Type B pancreatic cell (in vitro differentiated cells): Measurements from ENCODE around the gene GRIFIN. TPM values are rescaled to one million over a fixed set of nuclear protein-coding genes. Genes with fewer than 3 reads are reported as not detected.
A peak's percentile ranks its signal among the peaks of the same experiment; 100 is the strongest.

ENCODE experiments used
- DNase-seq: peaks from one replicate; pipeline ENCODE4 v3.0.0; 2021; ENCODE audit warnings: mixed read lengths; ENCODE audit not compliant: unreplicated experiment; ENCODE audit errors: extremely low spot score
- H3K27ac Mint-ChIP-seq: 2 replicates; pipeline ENCODE4 v1.8.0; 2021; ENCODE audit warnings: mild to moderate bottlenecking, mixed read lengths
- H3K27me3 Mint-ChIP-seq: 2 replicates; pipeline ENCODE4 v1.8.0; 2021; ENCODE audit warnings: mixed read lengths
- H3K36me3 Mint-ChIP-seq: 2 replicates; pipeline ENCODE4 v1.8.0; 2021; ENCODE audit warnings: mixed read lengths
- H3K4me1 Mint-ChIP-seq: one replicate; pipeline ENCODE4 v1.8.0; 2021; ENCODE audit warnings: mixed read lengths; ENCODE audit not compliant: unreplicated experiment
- H3K4me3 Mint-ChIP-seq: 2 replicates; pipeline ENCODE4 v1.8.0; 2021; ENCODE audit warnings: mild to moderate bottlenecking, mixed read lengths
- H3K9me3 Mint-ChIP-seq: 2 replicates; pipeline ENCODE4 v1.8.0; 2021; ENCODE audit warnings: mixed read lengths
- total RNA-seq: library from RNA; stranded (reverse); gene quantifications from 2 replicates; pipeline ENCODE4 v1.2.1, GENCODE V29; 2021; ENCODE audit warnings: low replicate concordance
- TF ChIP-seq, protein P1 (sequence below): fragments of 200-600 bp; sonication (generic); conservative IDR thresholded peaks from 2 replicates; pipeline ENCODE4 v1.5.0; 2021; ENCODE audit warnings: antibody characterized with exemption, mild to moderate bottlenecking

The GRIFIN gene
- total RNA-seq, 1 donor from 2014 or later, result not detected

- Mint-ChIP-seq H3K4me3 (no peak overlapping the region), H3K27me3 (no peaks in the 10 kb centered on the region), H3K27ac (no peak overlapping the region), H3K4me1 (peaks cover 16% of the 10 kb centered on the region), H3K36me3 (no peaks in the 10 kb centered on the region), H3K9me3 (no peaks in the 10 kb centered on the region)
- DNase-seq, result no peak
- TF ChIP-seq, protein P1, sequence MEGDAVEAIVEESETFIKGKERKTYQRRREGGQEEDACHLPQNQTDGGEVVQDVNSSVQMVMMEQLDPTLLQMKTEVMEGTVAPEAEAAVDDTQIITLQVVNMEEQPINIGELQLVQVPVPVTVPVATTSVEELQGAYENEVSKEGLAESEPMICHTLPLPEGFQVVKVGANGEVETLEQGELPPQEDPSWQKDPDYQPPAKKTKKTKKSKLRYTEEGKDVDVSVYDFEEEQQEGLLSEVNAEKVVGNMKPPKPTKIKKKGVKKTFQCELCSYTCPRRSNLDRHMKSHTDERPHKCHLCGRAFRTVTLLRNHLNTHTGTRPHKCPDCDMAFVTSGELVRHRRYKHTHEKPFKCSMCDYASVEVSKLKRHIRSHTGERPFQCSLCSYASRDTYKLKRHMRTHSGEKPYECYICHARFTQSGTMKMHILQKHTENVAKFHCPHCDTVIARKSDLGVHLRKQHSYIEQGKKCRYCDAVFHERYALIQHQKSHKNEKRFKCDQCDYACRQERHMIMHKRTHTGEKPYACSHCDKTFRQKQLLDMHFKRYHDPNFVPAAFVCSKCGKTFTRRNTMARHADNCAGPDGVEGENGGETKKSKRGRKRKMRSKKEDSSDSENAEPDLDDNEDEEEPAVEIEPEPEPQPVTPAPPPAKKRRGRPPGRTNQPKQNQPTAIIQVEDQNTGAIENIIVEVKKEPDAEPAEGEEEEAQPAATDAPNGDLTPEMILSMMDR, result no peak
Observed at GRCh38 chr7:2502647-2502966, 26.4 kb upstream of the GRIFIN start.

- H3K4me3 Mint-ChIP-seq, result no peak overlapping the region
- H3K27ac Mint-ChIP-seq, result no peak overlapping the region
- no peaks in the 10 kb centered on the region for H3K27me3 Mint-ChIP-seq
- TF ChIP-seq, protein P1, result no peak
- no peaks in the 10 kb centered on the region for H3K9me3 Mint-ChIP-seq
- no peak for DNase-seq
- no peaks in the 10 kb centered on the region for H3K36me3 Mint-ChIP-seq
- H3K4me1 Mint-ChIP-seq, result peaks cover 17% of the 10 kb centered on the region
Observed at GRCh38 chr7:2501947-2502646, 25.9 kb upstream of the GRIFIN start.

- DNase-seq, result no peak
- Mint-ChIP-seq H3K36me3 (no peaks in the 10 kb centered on the region), H3K9me3 (no peaks in the 10 kb centered on the region), H3K4me1 (peaks cover 18% of the 10 kb centered on the region), H3K27me3 (no peaks in the 10 kb centered on the region), H3K4me3 (no peak overlapping the region), H3K27ac (peak overlapping the region; percentile 41)
- TF ChIP-seq, protein P1, result no peak
Observed at GRCh38 chr7:2500701-2501100, 24.5 kb upstream of the GRIFIN start.

DNA sequence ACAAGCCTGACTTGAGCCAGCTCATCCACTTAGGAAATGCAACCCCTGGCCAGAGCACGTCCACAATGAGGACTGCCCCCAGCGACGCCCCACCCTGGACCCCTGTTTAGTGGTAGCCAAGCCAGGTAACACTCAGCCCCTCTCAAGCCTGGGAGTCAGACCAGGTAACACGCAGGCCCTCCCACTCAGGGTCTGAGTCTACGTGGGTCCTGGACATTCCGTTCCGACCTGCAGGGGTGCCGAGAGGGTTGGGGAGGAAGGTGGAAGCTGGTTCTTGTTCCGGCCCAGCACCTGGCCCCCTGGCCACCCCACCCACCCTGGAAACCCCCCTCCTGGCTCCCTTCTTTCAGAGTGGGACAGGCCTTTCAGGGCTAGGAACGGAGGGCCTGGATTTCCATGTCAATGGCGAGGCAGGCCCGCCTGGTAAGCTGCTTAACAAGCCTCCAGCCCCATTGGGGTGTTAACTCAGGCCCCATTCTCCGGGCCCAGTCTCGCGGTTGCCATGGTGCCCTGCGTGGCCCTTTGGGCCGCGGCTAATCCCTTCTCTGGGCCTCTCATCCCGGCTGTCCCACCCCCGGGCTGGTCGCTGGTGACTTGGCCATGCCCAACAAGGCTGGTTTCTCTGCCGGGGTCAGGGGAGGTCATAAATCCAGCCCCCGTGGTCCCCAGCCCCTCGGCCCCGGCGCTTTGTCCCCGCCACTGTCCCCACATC lies 23.7 kb upstream of the GRIFIN start:
- peaks cover 18% of the 10 kb centered on the region for H3K4me1 Mint-ChIP-seq
- H3K36me3 Mint-ChIP-seq, result no peaks in the 10 kb centered on the region
- TF ChIP-seq, protein P1, result no peak
- no peak for DNase-seq
- H3K27me3 Mint-ChIP-seq, result no peaks in the 10 kb centered on the region
- no peak overlapping the region for H3K27ac Mint-ChIP-seq
- no peaks in the 10 kb centered on the region for H3K9me3 Mint-ChIP-seq
- no peak overlapping the region for H3K4me3 Mint-ChIP-seq

- H3K27ac Mint-ChIP-seq, result no peak overlapping the region
- TF ChIP-seq, protein P1, result no peak
Observed at GRCh38 chr7:2499181-2499580, 23.0 kb upstream of the GRIFIN start.

More at GRCh38 chr7:2499181-2499580, 23.0 kb upstream of the GRIFIN start:
- Mint-ChIP-seq H3K4me1 (peaks cover 21% of the 10 kb centered on the region), H3K27me3 (no peaks in the 10 kb centered on the region), H3K9me3 (no peaks in the 10 kb centered on the region), H3K4me3 (no peak overlapping the region), H3K36me3 (no peaks in the 10 kb centered on the region)
- DNase-seq, result no peak
